Measurements from ENCODE around the gene CDH4.

- TF ChIP-seq EZH2 (IDR thresholded peaks at IDR 0.05; ENCODE audit: borderline replicate concordance, insufficient read depth, low read depth, low read length, poor library complexity, severe bottlenecking) (no peak), CTCF (IDR thresholded peaks at IDR 0.05) (no peak)
Measured at GRCh38 chr20:61762167-61762710, 510.2 kb downstream of the CDH4 start.

Measured in B cell (primary cell).